ENCODE results near the gene SEMG1.

Gene SEMG1, protein sequence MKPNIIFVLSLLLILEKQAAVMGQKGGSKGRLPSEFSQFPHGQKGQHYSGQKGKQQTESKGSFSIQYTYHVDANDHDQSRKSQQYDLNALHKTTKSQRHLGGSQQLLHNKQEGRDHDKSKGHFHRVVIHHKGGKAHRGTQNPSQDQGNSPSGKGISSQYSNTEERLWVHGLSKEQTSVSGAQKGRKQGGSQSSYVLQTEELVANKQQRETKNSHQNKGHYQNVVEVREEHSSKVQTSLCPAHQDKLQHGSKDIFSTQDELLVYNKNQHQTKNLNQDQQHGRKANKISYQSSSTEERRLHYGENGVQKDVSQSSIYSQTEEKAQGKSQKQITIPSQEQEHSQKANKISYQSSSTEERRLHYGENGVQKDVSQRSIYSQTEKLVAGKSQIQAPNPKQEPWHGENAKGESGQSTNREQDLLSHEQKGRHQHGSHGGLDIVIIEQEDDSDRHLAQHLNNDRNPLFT

GRCh38 chr20:45206725-45207124, at the start of gene SEMG1:
SEMG1 (plus strand) TSS chr20:45207033; CDS start chr20:45207054, 21 bp downstream.
- H3K27ac ChIP-seq, result no peak within 1 kb of the TSS
- TF ChIP-seq, protein P1, sequence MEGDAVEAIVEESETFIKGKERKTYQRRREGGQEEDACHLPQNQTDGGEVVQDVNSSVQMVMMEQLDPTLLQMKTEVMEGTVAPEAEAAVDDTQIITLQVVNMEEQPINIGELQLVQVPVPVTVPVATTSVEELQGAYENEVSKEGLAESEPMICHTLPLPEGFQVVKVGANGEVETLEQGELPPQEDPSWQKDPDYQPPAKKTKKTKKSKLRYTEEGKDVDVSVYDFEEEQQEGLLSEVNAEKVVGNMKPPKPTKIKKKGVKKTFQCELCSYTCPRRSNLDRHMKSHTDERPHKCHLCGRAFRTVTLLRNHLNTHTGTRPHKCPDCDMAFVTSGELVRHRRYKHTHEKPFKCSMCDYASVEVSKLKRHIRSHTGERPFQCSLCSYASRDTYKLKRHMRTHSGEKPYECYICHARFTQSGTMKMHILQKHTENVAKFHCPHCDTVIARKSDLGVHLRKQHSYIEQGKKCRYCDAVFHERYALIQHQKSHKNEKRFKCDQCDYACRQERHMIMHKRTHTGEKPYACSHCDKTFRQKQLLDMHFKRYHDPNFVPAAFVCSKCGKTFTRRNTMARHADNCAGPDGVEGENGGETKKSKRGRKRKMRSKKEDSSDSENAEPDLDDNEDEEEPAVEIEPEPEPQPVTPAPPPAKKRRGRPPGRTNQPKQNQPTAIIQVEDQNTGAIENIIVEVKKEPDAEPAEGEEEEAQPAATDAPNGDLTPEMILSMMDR (IDR thresholded peaks at IDR 0.05), result no peak
- TF ChIP-seq ZFX (IDR thresholded peaks at IDR 0.05; ENCODE audit: borderline replicate concordance), result no peak

DNA sequence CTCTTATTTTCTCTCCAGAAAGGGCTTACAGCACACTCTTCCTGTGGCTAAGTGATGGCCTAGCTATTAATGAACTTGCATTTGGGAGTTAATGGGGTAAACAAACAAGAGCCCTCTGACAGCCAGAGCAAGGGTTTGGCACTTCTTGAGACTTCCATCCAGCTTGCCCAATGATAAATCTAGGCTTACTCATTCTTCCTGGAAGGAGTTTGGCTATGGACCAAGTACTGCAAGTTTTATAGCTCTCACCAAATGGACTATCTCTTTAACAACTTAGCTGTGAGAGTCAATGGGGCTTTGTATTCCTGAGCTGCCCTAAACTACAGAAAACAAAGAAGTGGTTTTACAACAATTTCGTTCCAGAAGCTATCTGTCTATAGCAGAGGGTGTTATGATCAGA, 48.9 kb upstream of the SEMG1 start:
- no peak overlapping the region for H3K27ac ChIP-seq
- TF ChIP-seq, protein P1 (IDR thresholded peaks at IDR 0.05), result no peak
- TF ChIP-seq ZFX (IDR thresholded peaks at IDR 0.05; ENCODE audit: borderline replicate concordance), result no peak

DNA sequence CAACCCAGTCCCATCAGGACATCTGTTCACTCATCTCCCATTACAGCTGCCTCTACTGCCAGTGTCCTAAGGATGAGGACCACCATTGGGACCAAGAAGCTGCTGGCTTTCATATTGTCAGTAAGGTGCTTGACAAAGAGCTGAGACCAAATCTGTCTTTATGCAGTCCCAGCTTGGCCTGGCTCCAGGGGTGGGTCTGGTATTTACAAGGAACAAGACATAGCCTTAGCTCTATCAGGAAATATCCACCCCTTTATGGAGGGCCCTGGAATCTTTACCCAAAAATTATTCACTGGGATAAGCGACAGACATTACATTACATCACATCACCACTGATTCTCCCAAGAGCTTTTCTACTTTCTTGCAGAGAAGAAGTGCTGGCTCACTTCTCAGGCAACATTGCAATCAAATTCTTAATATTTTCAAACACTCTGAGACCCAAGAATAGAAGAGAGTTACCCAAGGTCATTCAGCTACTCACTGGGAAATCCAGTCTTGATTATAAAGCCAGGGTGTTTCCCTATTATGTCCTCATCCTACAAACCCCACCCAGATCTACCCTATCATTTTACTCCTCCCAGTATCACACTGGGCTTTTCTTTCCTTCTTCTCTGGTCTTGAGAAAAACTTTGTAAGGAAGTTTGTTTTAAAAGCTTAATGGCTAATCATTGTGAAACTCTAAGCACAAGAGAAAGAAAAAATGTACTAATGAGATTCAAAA, 43.6 kb upstream of the SEMG1 start:
- no peak overlapping the region for H3K27ac ChIP-seq
- no peak for TF ChIP-seq ZFX (IDR thresholded peaks at IDR 0.05; ENCODE audit: borderline replicate concordance)
- TF ChIP-seq, protein P1 (IDR thresholded peaks at IDR 0.05), result no peak

GRCh38 chr20:45164906-45165305, 41.9 kb upstream of the SEMG1 start:
- no peak overlapping the region for H3K27ac ChIP-seq
- TF ChIP-seq ZFX (IDR thresholded peaks at IDR 0.05; ENCODE audit: borderline replicate concordance), result no peak
- TF ChIP-seq, protein P1 (IDR thresholded peaks at IDR 0.05), result no peak

GRCh38 chr20:45173522-45173921, 33.3 kb upstream of the SEMG1 start:
- no peak overlapping the region for H3K27ac ChIP-seq
- TF ChIP-seq, protein P1 (IDR thresholded peaks at IDR 0.05), result no peak
- no peak for TF ChIP-seq ZFX (IDR thresholded peaks at IDR 0.05; ENCODE audit: borderline replicate concordance)

DNA sequence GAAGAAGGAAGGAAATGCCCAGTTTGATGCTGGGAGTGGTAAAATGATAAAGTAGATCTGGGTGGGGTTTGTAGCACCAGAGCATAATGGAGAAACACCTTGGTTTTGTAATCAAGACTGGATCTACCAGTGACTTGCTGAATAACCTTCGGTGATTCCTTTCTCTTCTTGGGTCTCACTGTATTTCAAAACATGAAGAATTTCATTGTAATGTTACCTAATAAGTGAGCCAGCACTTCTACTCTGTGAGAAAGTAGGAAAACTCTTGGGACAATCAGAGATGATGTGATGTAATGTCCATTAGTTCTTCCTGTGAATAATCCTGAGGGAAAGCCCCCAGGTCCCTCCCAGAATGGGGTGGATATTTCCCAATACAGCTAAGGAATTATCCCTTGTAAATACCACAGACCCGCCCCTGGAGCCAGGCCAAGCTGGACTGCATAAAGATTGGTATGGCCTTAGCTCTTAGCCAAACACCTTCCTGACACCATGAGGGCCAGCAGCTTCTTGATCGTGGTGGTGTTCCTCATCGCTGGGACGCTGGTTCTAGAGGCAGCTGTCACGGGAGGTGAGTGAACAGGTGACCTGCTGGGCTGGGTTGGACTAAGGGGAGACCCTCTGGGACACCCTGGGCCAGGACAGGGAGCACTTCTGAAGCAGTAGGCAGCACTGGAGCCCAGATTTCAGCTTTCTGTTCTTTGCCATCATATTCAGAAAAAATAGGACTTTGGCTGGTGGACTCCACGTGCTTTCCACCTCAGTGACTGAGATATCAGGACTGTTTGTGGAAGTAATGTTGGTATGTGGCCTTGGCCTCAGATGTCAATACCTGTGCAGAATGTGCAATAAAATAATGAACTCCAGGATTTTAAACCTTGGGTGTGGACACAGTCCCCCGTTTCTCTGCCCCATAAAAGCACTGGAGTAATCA, 32.1 kb upstream of the SEMG1 start, which contains the start of gene PI3:
TSS of gene PI3 (plus strand) at position 469 of the 931 bp plus-strand sequence. CDS start at position 490, 21 bp downstream.
- TF ChIP-seq, protein P1 (IDR thresholded peaks at IDR 0.05), result no peak
- no peak for TF ChIP-seq ZFX (IDR thresholded peaks at IDR 0.05; ENCODE audit: borderline replicate concordance)
- H3K27ac ChIP-seq, result no peak within 1 kb of the TSS

All from 22Rv1 (cell line).